DMS153 treated with DMSO at 0.1 percent for 48 hours (cell line): ENCODE measurements around the gene INO80D.
"Not testable (repeated sequence)": the region's sequence is repeated elsewhere in the genome, so short reads cannot be mapped to it uniquely, and the experiment has no call there.

Source experiments
- DNase-seq: peaks from one replicate; lab custom pipeline; 2025; ENCODE audit not compliant: unreplicated experiment; lab: John Stamatoyannopoulos, UW

The INO80D gene, protein sequence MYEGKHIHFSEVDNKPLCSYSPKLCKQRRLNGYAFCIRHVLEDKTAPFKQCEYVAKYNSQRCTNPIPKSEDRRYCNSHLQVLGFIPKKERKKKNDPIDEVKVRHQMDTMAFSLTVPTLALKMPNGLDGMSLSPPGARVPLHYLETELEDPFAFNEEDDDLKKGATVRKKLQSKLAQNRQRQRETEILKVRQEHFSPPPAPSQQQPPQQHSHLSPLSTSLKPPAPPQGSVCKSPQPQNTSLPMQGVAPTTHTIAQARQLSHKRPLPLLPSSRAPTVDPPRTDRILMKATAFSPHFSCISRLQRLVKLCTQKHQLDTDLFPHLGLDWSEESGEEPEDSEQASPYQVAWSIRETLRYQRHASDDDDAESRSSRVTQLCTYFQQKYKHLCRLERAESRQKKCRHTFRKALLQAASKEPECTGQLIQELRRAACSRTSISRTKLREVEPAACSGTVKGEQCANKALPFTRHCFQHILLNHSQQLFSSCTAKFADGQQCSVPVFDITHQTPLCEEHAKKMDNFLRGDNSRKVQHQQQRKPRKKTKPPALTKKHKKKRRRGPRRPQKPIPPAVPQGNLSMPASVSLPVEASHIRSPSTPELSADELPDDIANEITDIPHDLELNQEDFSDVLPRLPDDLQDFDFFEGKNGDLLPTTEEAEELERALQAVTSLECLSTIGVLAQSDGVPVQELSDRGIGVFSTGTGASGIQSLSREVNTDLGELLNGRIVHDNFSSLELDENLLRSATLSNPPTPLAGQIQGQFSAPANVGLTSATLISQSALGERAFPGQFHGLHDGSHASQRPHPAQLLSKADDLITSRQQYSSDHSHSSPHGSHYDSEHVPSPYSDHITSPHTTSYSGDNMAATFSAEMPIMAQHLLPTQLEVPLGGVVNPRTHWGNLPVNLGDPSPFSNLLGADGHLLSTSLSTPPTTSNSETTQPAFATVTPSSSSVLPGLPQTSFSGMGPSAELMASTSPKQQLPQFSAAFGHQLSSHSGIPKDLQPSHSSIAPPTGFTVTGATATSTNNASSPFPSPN

DNA sequence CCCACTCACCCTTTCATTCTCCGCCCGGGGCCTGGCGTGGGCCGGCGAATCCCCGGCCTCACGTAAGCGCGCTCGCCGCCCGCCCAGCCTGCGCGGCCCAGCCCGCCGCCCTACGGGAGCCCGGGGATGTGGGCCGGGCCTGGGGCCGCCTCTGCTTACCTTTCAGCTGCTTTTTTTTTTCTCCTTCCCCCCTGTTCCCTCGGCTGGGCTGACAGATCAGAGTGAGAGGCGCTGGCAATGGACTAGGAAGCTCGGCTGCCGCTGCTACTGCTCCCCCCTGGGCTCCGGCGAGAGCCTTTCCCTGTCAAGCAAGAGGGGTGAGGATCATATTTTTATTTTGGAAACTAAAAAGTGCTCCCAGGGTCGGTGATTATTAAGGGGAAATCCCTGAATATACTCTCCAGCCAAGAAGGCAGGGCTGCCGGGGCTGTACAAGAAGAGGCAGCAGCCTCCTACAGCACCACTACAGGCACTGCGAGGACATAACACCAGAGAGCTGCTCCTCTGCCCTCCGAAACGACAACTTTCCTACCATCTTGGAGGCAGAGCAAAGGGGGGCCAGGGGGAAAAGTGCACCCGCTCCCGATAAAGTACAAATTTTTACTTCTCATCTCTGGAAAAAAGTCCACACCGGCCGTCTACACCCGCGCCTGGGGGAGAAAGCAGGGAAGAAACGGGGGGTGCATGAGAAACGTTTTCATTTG lies at the start of gene INO80D:
Gene INO80D, minus strand, starts transcription at position 433 of the 704 bp plus-strand sequence. CDS start 23,158 bp downstream, outside the sequence.
- DNase-seq = peak; percentile 67

DNA sequence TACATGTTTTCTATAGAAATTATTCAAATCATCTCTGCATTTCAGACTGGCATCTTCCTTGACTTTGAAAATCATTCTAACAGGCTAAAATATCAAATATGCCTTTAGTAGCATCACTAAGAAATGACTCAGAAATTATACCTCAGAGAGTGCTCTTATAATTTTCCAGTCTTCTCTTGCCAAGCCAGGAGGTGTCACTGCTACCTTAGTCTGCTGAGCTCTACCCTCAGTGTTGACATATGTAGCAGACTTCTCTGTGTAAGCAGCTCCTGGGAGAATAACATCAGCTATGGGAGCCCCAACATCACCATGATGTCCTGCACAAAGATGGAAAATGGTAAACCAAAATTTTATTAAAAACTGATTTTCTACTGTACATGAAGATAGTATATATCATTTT lies 41.7 kb upstream of the INO80D start:
- DNase-seq = no peak

DNA sequence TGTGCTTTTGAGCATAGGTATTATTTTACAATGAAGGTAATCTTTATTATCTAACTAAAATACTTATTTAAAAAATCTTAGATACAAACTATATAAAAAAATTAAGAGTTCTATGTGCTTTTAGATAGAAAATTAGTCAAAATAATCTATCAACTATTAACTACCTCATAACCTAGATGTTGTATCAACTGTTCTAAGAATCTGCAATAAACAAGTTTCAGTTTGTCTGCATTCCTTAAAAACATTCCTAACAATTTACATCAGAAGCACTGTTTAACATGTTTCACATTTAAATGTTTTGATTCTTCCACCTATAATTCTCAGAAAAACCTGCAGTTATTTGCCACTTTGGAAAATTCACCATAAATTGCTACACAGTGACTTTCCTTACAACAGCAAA lies 39.9 kb upstream of the INO80D start:
- no peak for DNase-seq

DNA sequence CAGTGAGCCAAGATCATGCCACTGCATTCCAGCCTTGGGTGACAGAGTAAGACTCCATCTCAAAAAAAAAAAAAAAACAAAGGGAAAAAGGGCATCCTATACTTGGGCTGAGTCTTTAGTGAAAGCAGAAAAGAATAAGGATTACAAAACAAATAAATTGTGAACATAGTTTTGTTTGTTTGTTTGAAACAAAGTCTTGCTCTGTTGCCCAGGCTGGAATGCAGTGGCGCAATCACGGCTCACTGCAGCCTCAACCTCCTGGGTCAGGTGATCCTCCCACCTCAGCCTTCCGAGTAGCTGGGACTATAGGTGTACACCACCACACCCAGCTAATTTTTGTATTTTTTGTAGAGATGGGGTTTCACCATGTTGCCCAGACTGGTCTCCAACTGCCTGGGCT lies 36.6 kb upstream of the INO80D start:
- DNase-seq = not testable (repeated sequence)

DNA sequence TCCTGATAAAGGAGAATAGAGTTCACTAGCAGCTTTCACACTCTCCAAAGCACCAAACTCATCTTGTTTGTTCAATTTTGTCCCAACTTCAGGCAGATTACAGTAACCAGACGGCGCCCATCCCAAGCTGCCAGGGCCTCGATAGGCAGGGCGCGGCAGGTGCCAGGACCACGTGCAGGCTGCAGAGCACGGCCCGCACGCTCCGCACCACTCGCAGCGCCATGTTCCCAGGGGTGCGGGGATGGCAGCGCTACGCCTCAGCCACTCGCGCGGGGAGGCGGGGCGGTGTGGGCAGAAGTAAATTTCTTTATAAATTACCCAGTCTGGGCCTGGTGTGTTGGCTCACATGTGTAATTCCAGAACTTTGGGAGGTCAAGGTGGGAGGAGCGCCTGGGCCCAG lies 30.3 kb upstream of the INO80D start:
- no peak for DNase-seq

DNA sequence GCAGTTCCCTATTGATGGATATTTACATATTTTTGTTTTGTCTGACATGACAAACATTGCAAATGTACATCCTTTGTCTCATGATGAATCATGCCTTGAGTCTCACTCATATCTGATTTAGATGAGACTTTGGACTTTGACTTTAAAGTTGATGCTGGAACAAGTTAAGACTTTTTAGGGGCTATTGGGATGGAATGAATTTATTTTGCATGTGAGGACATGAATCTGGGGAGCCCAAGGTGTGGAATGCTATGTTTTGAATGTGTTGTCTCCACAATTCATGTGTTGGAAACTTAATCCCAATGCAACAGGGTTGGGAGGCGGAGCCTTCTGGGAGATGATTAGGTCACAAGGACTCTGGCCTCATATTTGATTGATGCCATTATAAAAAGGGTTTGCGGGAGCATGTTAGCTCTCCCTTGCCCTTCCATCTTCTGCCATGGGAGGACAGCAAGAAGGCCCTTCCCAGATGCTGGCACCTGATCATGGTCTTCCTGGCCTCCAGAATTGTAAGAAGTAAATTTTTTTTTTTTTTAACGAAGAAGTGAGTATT lies 29.1 kb upstream of the INO80D start:
- DNase-seq = no peak

DNA sequence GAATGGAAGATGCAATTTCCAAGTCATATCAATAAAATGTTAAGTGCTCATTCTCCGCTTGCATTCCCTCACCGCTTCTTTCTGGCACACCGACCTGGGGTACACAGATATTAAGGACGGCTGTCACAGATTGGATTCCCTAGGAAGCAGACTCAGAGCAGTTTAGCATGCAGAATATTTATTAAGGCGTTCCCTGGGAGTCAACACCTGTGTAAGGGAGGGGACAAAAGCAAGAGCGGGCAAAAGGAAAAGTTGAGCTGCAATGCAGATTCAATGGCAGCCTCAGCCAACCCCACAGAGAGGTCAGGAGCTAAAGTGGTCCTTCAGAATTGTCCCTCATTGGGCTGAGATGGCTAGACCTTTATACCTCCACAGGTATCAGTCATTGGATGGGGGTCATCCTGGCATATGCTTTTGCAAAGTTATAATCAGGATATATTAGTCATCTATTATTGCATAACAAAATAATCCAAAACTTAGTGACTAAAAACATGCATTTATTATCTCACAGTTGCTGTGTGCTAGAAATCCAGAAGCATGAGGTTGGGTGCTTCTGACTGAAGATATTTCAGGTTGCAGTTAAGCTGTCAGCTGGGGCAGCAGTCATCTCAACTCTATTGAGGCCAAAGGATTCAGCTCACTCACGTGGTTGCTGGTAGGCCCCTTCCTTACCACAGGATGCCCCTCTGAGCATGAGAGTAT lies 27.0 kb upstream of the INO80D start:
- DNase-seq = no peak

DNA sequence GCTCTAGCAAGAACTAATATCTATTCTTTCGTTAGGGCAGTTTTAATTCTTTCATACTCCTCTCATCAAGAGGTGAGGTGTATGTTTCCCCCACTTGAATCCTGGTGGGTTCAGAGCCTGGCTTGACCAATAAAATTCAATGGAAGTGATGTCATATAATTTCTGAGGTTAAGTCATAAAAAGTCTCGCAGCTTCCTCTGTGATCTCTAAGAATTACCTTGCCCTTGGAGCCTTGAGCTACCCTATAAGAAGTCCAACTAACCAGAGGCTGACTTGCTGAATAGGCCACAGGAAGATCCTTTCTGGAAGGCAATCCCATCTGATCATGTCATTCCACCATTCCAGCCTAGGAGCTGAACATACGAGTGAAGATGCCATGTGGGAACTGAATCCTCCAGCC lies 26.1 kb upstream of the INO80D start:
- no peak for DNase-seq

DNA sequence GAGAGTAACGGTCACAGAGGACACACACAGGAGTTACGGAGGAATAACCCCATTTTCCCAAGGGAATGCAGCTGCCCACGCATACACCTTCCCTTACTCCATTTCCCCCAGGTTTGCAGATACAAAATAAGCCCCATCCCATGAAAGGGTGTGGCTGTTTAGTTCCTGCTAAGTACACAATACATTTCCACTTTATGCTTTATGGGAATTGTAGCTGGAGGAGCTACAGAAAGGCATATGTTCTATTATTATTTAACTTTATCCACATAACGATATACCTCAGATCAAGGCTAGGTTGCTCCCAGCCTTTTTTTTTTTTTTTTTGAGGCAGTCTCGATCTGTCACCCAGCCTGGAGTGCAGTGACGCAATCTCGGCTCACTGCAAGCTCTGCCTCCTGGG lies 22.7 kb upstream of the INO80D start:
- DNase-seq = no peak

DNA sequence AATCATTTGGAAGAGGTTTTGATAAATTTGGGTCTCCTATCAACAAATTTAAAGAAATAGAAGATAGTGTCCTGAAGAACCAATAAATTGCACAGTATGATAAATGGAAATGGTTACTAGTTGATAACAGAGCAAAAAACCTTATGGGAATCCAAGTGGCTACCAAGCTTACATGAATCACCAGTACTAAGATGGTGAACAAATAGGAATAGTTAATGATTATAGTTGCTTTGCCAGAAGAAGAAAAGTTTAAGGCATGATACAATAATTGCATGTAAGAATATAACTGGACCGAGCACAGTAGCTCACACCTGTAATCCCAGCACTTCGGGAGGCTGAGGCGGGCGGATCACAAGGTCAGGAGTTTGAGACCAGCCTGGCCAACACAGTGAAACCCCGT lies 19.6 kb upstream of the INO80D start:
- DNase-seq = no peak

DNA sequence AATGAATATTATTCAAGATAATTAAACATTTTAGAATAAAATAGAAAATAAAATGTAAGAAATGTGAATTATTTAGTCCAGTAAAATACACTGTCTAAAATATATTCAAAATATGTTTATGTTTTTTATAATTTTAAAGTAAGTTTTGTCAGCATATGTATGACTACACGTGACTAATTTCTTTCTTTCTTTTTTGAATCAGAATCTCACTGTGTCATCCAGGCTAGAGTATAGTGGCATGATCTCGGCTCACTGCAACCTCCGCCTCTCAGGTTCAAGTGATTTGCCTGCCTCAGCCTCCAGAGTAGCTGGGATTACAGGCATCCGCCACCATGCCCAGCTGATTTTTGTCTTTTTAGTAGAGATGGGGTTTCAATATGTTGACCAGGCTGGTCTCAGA lies 19.1 kb upstream of the INO80D start:
- no peak for DNase-seq

DNA sequence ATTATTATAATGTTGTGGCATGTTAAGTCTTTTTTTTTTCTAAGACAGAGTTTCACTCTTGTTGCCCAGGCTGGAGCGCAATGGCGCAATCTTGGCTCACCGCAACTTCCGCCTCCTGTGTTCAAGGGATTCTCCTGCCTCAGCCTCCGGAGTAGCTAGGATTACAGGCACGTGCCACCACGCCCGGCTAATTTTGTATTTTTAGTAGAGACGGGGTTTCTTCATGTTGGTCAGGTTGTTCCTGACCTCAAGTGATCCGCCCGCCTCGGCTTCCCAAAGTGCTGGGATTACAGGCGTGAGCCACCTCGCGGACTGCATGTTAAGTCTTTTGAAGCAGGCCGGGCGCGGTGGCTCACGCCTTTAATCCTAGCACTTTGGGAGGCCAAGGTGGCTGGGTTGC lies 12.9 kb upstream of the INO80D start:
- not testable (repeated sequence) for DNase-seq

DNA sequence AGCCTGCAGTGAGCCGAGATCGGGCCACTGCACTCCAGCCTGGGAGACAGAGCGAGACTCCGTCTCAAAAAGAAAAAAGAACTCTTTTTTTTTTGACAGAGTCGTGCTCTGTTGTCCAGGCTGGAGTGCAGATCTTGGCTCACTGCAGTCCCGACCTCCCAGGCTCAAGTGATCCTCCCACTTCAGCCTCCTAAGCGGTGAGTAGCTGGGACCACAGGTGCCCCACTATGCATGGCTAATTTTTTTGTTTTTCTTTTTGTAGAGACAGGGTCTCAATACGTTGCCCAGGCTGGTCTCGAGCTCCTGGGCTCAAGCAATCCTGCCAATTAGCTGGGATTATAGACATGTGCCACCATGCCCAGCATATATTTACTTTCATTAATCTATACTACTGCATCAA lies 12.5 kb upstream of the INO80D start:
- no peak for DNase-seq

DNA sequence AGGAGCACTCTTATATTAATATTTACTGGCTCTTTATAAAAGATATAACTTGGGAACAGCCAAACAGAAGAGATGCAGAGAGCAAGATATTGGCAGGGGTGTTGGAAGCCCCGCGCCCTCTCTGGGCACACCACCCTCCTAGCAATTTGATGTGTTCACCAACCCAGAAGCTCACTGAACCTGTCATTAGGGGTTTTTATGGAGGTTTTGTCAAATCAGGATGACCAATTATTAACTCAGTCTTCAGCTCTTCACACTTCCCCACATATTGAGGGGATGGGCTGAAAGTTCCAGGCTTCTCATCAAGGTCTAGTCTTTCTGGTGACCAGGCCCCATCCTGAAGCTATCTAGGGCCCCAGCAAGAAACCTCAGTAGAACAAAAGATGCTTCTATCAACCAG lies 10.9 kb upstream of the INO80D start:
- DNase-seq = no peak

DNA sequence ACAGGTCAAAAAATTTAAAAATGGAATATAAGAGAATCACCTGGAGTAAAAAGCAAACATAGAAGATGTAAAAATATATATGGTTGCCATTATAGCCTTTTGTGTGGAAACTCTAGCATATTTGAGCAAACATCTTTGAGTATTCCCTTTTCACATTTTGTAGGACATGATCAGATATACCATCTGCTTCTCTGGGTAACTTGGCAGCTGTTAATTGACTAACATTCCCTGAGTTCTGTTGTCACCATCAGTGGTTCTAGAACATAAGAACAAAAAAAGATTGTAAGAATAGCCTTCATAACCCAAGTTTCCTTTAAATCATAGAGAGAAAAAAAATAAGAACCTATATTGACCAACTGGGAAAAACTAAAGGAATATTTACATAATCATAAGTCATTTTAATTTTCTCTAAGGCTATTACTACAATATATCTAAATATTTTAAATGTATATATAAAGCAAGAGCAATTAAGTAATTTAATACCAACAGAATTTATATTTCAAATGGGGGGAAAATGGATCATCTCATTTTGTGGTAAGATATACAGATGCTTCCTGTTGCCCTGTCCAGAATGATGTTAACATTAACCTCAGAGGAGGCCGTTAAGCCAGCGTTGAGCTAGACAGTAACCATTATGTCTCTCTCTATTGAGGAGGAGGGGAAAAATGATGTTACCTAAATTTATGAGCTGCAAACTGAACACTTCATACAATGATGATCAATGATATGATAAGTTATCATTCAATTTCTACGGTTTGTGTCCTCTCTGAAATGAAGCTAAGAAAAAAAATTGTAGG lies 9.8 kb upstream of the INO80D start:
- DNase-seq = no peak

DNA sequence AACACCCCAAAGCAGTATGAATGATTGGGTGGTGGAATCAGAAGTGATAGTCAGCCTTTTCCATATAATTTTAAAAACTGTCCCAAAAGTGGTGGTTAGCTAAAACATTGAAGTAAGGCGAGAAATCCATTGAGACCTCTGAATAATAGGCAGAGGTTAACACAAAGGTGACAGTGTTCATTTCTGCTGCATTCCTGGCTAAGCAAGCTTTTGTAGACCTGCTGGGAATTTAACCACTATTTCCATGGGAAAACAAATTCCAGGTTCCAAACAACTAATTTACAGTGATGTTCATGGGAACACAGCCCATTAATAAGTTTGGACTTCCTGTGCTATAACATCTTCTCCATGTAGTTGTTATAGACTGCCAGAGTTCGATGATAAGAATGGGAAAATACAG lies 6.3 kb upstream of the INO80D start:
- DNase-seq = no peak

DNA sequence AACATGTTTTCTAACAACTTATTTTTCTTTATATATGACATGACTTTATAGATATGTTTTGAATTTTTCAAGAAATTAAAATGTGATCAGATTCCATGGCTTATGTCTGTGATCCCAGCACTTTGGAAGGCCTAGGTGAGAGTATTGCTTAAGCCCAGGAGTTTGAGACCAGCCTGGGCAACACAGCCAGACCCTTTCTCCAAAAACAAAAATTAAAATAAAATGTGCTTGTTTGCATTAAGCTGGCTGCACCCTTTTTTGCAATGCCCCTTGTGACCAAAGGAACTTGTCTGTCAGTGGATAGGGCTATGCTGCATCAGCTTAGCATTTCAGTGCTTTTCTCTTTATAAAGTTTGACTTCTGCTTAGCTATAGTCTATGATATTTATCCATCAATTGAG lies 2.3 kb upstream of the INO80D start:
- DNase-seq = no peak

DNA sequence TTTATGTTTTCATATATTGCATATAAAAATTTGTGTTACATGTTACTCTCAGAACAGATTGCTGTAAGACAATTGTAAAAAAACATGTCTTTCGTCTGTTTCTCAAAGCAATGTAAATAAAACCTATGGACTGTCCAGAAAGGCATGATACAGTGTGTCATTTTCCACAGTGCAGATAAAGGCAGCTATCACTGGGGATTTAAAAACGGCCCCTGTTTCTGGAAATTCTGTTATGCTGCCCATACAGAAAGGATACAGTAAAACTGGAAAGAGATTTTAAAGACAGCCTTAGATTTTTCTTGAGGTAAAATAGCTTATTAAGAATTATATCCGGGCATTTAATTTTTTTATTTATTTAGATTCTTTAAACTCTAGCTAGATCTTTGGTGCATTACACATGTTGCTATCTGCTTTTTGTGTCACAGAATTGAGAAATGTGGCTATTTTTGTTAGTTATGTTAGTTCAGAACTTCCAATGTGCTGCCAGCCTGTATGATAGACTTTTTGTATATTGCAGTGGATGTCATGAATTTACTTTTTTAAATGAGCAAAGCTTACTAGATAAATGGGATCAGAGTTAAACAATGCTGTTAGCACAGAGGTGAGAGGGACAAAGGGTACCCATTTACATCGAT lies 859 bp upstream of the INO80D start:
- no peak for DNase-seq
